ENCODE results near the gene ATP10A.

Gene ATP10A

GRCh38 chr15:25670025-25670554, 193.0 kb downstream of the ATP10A start:
- Histone ChIP-seq H3K9me3 (ENCODE audit: low read length) (no peaks in the 10 kb centered on the region), H3K4me1 (ENCODE audit: insufficient read depth, low read length, severe bottlenecking) (no peaks in the 10 kb centered on the region), H3K27ac (ENCODE audit: low read depth, low read length, poor library complexity, severe bottlenecking) (no peak overlapping the region), H3K9me2 (ENCODE audit: low read depth, low read length) (no peaks in the 10 kb centered on the region), H3K4me2 (ENCODE audit: low read length) (no peak overlapping the region), H3K4me3 (ENCODE audit: low read depth, low read length, poor library complexity, severe bottlenecking) (no peak overlapping the region), H3K36me3 (ENCODE audit: insufficient read depth, low read length) (no peaks in the 10 kb centered on the region), H3K79me2 (ENCODE audit: insufficient read depth, low read length) (no peaks in the 10 kb centered on the region), H4K20me1 (ENCODE audit: insufficient read depth, low read length) (no peaks in the 10 kb centered on the region), H2AFZ (ENCODE audit: low read length) (no peak overlapping the region), H3F3A (ENCODE audit: insufficient read depth, low read length) (no peaks in the 10 kb centered on the region), H3K9ac (ENCODE audit: low read length) (no peak overlapping the region), H3K27me3 (ENCODE audit: insufficient read depth, low read length) (no peaks in the 10 kb centered on the region)
- TF ChIP-seq, protein P1, sequence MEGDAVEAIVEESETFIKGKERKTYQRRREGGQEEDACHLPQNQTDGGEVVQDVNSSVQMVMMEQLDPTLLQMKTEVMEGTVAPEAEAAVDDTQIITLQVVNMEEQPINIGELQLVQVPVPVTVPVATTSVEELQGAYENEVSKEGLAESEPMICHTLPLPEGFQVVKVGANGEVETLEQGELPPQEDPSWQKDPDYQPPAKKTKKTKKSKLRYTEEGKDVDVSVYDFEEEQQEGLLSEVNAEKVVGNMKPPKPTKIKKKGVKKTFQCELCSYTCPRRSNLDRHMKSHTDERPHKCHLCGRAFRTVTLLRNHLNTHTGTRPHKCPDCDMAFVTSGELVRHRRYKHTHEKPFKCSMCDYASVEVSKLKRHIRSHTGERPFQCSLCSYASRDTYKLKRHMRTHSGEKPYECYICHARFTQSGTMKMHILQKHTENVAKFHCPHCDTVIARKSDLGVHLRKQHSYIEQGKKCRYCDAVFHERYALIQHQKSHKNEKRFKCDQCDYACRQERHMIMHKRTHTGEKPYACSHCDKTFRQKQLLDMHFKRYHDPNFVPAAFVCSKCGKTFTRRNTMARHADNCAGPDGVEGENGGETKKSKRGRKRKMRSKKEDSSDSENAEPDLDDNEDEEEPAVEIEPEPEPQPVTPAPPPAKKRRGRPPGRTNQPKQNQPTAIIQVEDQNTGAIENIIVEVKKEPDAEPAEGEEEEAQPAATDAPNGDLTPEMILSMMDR (IDR thresholded peaks at IDR 0.05; ENCODE audit: low read length): no peak
- TF ChIP-seq EZH2 (IDR thresholded peaks at IDR 0.05; ENCODE audit: borderline replicate concordance, low read length): no peak

DNA sequence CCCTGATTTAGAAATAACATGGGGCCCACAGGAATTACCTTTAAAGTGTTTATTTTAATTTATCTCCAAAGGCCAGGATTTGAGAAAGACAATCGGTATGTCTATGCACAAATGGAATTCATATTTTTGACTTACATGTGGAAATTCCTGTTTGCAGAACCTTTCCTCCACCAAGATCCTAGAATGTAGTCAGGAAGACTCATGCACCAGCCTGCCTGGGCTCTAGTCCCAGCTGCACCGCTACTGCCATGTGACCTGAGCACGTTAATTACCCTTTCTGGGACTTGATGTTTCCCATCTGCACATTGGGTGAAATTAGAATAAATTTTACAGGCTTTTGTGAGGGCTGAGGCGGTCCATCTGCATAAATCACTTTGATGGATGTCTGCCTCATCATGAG, 194.2 kb downstream of the ATP10A start:
- H3K27me3 ChIP-seq (ENCODE audit: insufficient read depth, low read length): no peaks in the 10 kb centered on the region
- H3K9me2 ChIP-seq (ENCODE audit: low read depth, low read length): no peaks in the 10 kb centered on the region
- TF ChIP-seq, protein P1 (IDR thresholded peaks at IDR 0.05; ENCODE audit: low read length): no peak
- TF ChIP-seq EZH2 (IDR thresholded peaks at IDR 0.05; ENCODE audit: borderline replicate concordance, low read length): no peak
- H3F3A ChIP-seq (ENCODE audit: insufficient read depth, low read length): no peaks in the 10 kb centered on the region
- H3K4me1 ChIP-seq (ENCODE audit: insufficient read depth, low read length, severe bottlenecking): no peaks in the 10 kb centered on the region
- H2AFZ ChIP-seq (ENCODE audit: low read length): no peak overlapping the region
- no peak overlapping the region for H3K9ac ChIP-seq (ENCODE audit: low read length)
- no peaks in the 10 kb centered on the region for H3K36me3 ChIP-seq (ENCODE audit: insufficient read depth, low read length)
- H4K20me1 ChIP-seq (ENCODE audit: insufficient read depth, low read length): no peaks in the 10 kb centered on the region
- no peaks in the 10 kb centered on the region for H3K9me3 ChIP-seq (ENCODE audit: low read length)
- no peaks in the 10 kb centered on the region for H3K79me2 ChIP-seq (ENCODE audit: insufficient read depth, low read length)
- no peak overlapping the region for H3K4me3 ChIP-seq (ENCODE audit: low read depth, low read length, poor library complexity, severe bottlenecking)
- H3K27ac ChIP-seq (ENCODE audit: low read depth, low read length, poor library complexity, severe bottlenecking): no peak overlapping the region
- H3K4me2 ChIP-seq (ENCODE audit: low read length): no peak overlapping the region

DNA sequence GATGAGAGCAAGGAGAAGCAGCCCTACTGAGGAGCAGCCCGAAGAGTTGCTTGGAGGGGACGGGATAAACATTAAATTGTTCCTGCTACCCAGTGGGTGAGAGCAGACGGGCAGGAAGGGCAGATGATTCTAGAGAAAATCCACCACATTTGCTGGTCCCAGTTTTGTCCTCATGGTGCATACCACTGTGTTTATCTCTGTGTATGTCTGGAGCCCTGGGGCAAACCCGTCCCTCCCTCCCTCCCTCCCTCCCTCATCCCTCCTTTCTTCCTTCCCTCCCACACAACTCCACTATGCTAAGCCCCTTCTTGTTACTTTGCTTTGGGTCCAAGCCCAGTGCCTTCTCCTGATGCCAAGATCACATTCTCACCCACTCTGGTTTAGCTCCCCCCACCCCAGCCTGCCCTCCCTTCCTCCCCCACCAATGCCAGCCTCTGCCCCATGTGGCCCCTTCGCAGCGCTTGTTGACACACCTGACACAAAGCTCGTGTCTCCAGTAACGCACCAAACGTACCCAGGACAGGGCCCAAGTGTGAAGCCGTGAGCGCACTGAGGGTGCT, 194.8 kb downstream of the ATP10A start:
- no peaks in the 10 kb centered on the region for H3F3A ChIP-seq (ENCODE audit: insufficient read depth, low read length)
- H3K79me2 ChIP-seq (ENCODE audit: insufficient read depth, low read length): no peaks in the 10 kb centered on the region
- H3K9me3 ChIP-seq (ENCODE audit: low read length): no peaks in the 10 kb centered on the region
- H3K4me2 ChIP-seq (ENCODE audit: low read length): no peak overlapping the region
- H4K20me1 ChIP-seq (ENCODE audit: insufficient read depth, low read length): no peaks in the 10 kb centered on the region
- no peaks in the 10 kb centered on the region for H3K4me1 ChIP-seq (ENCODE audit: insufficient read depth, low read length, severe bottlenecking)
- no peaks in the 10 kb centered on the region for H3K27me3 ChIP-seq (ENCODE audit: insufficient read depth, low read length)
- no peak overlapping the region for H2AFZ ChIP-seq (ENCODE audit: low read length)
- TF ChIP-seq, protein P1 (IDR thresholded peaks at IDR 0.05; ENCODE audit: low read length): no peak
- no peak for TF ChIP-seq EZH2 (IDR thresholded peaks at IDR 0.05; ENCODE audit: borderline replicate concordance, low read length)
- H3K9me2 ChIP-seq (ENCODE audit: low read depth, low read length): no peaks in the 10 kb centered on the region
- H3K36me3 ChIP-seq (ENCODE audit: insufficient read depth, low read length): no peaks in the 10 kb centered on the region
- no peak overlapping the region for H3K27ac ChIP-seq (ENCODE audit: low read depth, low read length, poor library complexity, severe bottlenecking)
- H3K4me3 ChIP-seq (ENCODE audit: low read depth, low read length, poor library complexity, severe bottlenecking): no peak overlapping the region
- no peak overlapping the region for H3K9ac ChIP-seq (ENCODE audit: low read length)
